Measurements from ENCODE around the gene SHROOM1. TPM values are rescaled to one million over a fixed set of nuclear protein-coding genes. Genes with fewer than 3 reads are reported as not detected.

The SHROOM1 gene
- total RNA-seq, 1 experiment from 2014 or later = 1.6 TPM

DNA sequence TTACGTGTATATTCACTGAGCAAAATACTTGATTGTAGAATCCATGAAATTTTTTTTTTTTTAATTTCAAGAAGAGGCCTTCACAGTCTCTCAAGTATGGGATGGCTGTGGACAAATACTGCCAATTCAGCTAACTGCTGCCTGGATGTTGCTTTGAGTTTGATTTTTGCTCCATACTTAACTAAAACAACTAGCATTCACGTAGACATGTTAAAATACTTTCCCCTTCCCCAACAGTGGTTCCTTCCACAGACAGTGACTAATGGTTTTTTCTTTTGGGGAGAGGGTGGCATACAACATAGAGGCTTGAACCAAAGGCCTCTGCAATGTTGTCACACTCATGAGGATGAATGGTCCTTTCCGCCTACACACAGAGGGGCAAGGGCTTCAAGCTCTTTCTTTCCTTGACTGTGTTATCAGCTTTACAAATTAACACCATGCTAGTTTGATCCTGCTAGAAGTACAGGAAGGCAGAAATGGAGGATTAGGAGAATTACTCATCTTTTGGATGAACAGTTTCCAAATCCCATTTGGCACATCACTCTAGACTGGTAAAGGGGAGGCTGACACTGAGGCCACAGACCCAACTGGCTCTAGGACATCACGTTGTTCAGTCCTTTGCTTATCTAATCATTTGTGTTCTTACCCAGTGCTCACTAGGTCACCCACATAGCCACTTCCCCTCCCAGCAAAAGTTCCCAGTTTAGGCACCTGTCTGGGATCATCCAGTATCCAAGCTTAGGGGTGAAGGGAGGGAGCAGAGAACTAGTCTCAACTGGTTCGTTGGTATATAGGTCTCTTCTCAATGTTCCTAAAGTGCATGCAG lies 41.2 kb upstream of the SHROOM1 start:
- H3K4me3 ChIP-seq (ENCODE audit: low read length) = no peak overlapping the region
- DNase-seq = no peak
- no peak overlapping the region for H2AFZ ChIP-seq (ENCODE audit: low read length)
- no peak overlapping the region for H3K27ac ChIP-seq (ENCODE audit: low read length)
- H3K9me2 ChIP-seq (replicated peaks; ENCODE audit: insufficient read depth, low read length) = no peaks in the 10 kb centered on the region
- no peak overlapping the region for H3K4me2 ChIP-seq (ENCODE audit: low read depth, low read length, poor library complexity, severe bottlenecking)
- H4K20me1 ChIP-seq (ENCODE audit: insufficient read depth, low read depth, low read length) = no peaks in the 10 kb centered on the region
- peaks cover 22% of the 10 kb centered on the region for H3K79me2 ChIP-seq (ENCODE audit: low read length)
- H3K4me1 ChIP-seq (ENCODE audit: low read length) = peaks cover 13% of the 10 kb centered on the region
- no peaks in the 10 kb centered on the region for H3K9me3 ChIP-seq (ENCODE audit: low read length)
- no peaks in the 10 kb centered on the region for H3K27me3 ChIP-seq (ENCODE audit: low read length)
- peaks cover 31% of the 10 kb centered on the region; the same call in 1 of the 2 replicates for H3K36me3 ChIP-seq (ENCODE audit: insufficient read depth, low read length)
- H3K9ac ChIP-seq (ENCODE audit: low read length) = no peak overlapping the region

DNA sequence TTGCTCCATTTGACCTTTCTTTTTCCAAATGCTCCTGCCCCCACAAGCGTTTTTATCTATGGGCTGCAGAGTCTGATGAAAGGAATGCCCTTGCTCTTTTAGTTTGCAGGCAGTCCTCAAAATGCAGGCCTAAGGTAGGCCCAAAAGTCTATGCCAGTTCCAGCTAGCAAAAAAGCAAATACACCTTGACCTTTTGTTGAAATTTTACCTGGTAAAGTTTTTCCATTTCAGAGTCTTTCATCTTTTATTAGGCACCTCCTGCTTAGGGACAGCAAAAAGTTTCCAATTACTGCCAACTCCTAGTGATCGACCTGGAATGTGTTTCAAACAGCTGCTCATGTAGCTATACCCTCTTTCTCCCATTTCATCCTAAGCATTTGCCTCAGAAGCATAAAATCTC lies 40.4 kb upstream of the SHROOM1 start:
- DNase-seq = no peak
- Histone ChIP-seq H3K27ac (ENCODE audit: low read length) (no peak overlapping the region), H3K9me2 (replicated peaks; ENCODE audit: insufficient read depth, low read length) (no peaks in the 10 kb centered on the region)

GRCh38 chr5:132868754-132869153 lies 38.3 kb upstream of the SHROOM1 start:
- Histone ChIP-seq H3K79me2 (ENCODE audit: low read length) (peaks cover 25% of the 10 kb centered on the region), H2AFZ (ENCODE audit: low read length) (no peak overlapping the region), H3K4me2 (ENCODE audit: low read depth, low read length, poor library complexity, severe bottlenecking) (no peak overlapping the region), H3K9ac (ENCODE audit: low read length) (no peak overlapping the region), H3K36me3 (ENCODE audit: insufficient read depth, low read length) (peaks cover 22% of the 10 kb centered on the region; the same call in 1 of the 2 replicates), H3K27ac (ENCODE audit: low read length) (no peak overlapping the region), H3K9me2 (replicated peaks; ENCODE audit: insufficient read depth, low read length) (no peaks in the 10 kb centered on the region), H4K20me1 (ENCODE audit: insufficient read depth, low read depth, low read length) (no peaks in the 10 kb centered on the region), H3K27me3 (ENCODE audit: low read length) (no peaks in the 10 kb centered on the region), H3K9me3 (ENCODE audit: low read length) (no peaks in the 10 kb centered on the region), H3K4me1 (ENCODE audit: low read length) (peaks cover 21% of the 10 kb centered on the region), H3K4me3 (ENCODE audit: low read length) (no peak overlapping the region)
- DNase-seq = no peak

More for the DNA sequence above, 40.4 kb upstream of the SHROOM1 start:
- H4K20me1 ChIP-seq (ENCODE audit: insufficient read depth, low read depth, low read length) = no peaks in the 10 kb centered on the region
- H3K9ac ChIP-seq (ENCODE audit: low read length) = no peak overlapping the region
- no peaks in the 10 kb centered on the region for H3K9me3 ChIP-seq (ENCODE audit: low read length)
- no peak overlapping the region for H3K4me3 ChIP-seq (ENCODE audit: low read length)
- H3K4me2 ChIP-seq (ENCODE audit: low read depth, low read length, poor library complexity, severe bottlenecking) = no peak overlapping the region
- H3K36me3 ChIP-seq (ENCODE audit: insufficient read depth, low read length) = peaks cover 31% of the 10 kb centered on the region; the same call in 1 of the 2 replicates
- H3K4me1 ChIP-seq (ENCODE audit: low read length) = peaks cover 16% of the 10 kb centered on the region
- peaks cover 25% of the 10 kb centered on the region for H3K79me2 ChIP-seq (ENCODE audit: low read length)
- H2AFZ ChIP-seq (ENCODE audit: low read length) = no peak overlapping the region
- no peaks in the 10 kb centered on the region for H3K27me3 ChIP-seq (ENCODE audit: low read length)

DNA sequence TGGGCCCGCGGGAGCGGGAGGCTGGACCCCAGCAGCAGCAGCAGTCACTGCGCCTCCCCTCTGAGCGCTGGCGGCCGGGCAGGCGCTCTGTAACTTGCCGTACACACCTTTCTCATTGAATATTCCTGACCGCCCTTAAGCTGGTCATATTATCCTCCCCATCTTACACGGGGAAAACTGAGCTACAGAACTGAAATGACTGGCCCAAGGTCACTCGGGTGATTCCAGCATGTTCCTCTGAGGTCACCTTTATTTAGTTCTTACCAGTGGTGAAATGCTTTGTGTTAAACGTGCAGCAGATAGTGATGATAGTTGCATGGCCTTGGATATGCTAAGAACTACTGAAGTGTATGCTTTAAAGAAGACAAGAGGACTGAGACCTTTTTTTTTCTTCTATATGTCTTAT lies 36.6 kb upstream of the SHROOM1 start:
- Histone ChIP-seq H3K9me3 (ENCODE audit: low read length) (no peaks in the 10 kb centered on the region), H3K4me3 (ENCODE audit: low read length) (peak overlapping the region; percentile 87), H2AFZ (ENCODE audit: low read length) (no peak overlapping the region), H3K4me2 (ENCODE audit: low read depth, low read length, poor library complexity, severe bottlenecking) (peak overlapping the region; percentile 86), H3K27ac (ENCODE audit: low read length) (peak overlapping the region; percentile 4; the same call in 1 of the 2 replicates), H3K79me2 (ENCODE audit: low read length) (peaks cover 25% of the 10 kb centered on the region), H4K20me1 (ENCODE audit: insufficient read depth, low read depth, low read length) (no peaks in the 10 kb centered on the region), H3K9me2 (replicated peaks; ENCODE audit: insufficient read depth, low read length) (no peaks in the 10 kb centered on the region), H3K36me3 (ENCODE audit: insufficient read depth, low read length) (peaks cover 18% of the 10 kb centered on the region; the same call in 1 of the 2 replicates), H3K9ac (ENCODE audit: low read length) (peak overlapping the region; percentile 88), H3K27me3 (ENCODE audit: low read length) (no peaks in the 10 kb centered on the region), H3K4me1 (ENCODE audit: low read length) (peaks cover 21% of the 10 kb centered on the region)
- no peak for DNase-seq

DNA sequence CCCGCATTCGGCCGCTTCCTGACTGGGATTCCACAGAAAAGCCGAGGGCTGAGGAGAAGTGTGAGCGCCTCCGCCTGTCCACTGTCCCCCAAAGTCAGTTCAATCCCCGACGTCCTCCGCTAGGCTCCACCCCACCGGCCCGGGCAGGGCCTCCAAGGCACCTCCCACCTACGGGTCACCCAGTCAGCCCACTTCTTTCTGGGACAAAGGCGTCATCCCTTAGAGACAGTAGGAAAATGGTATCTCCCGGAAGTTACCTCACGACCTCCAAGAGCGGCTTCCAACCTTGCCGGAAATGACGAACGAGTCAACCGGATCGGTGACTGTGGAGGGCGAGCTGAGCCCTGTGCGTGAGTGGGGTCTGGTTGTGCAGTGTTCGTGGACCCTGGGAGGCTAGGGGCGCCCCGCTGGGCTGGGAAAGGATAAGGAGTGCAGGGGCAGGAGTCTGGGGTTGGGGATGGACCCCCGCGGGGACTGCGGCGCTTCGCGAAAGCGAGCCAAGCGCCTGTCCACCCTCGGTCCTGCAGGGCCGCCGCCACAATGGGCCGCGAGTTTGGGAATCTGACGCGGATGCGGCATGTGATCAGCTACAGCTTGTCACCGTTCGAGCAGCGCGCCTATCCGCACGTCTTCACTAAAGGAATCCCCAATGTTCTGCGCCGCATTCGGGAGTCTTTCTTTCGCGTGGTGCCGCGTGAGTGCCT lies 36.0 kb upstream of the SHROOM1 start, which contains the start of the genes GDF9 and UQCRQ:
GDF9 (minus strand) TSS at position 128 of the 704 bp plus-strand sequence. CDS start 1,936 bp downstream, outside the sequence.
UQCRQ (plus strand) TSS at position 301 of the 704 bp plus-strand sequence; CDS start at position 541, 240 bp downstream.
- DNase-seq = peak; percentile 99
- Histone ChIP-seq H3K4me1 (ENCODE audit: low read length) (peaks cover 21% of the 10 kb centered on the region), H3K9ac (ENCODE audit: low read length) (peak within 1 kb of the TSS; percentile 88), H3K4me3 (ENCODE audit: low read length) (peak within 1 kb of the TSS; percentile 87), H3K79me2 (ENCODE audit: low read length) (peaks cover 25% of the 10 kb centered on the region), H3K27me3 (ENCODE audit: low read length) (no peaks in the 10 kb centered on the region), H3K4me2 (ENCODE audit: low read depth, low read length, poor library complexity, severe bottlenecking) (peak within 1 kb of the TSS; percentile 86), H3K36me3 (ENCODE audit: insufficient read depth, low read length) (peaks cover 18% of the 10 kb centered on the region; the same call in 1 of the 2 replicates), H2AFZ (ENCODE audit: low read length) (peak within 1 kb of the TSS; percentile 58; the same call in 1 of the 2 replicates), H3K9me3 (ENCODE audit: low read length) (no peaks in the 10 kb centered on the region), H3K27ac (ENCODE audit: low read length) (peak within 1 kb of the TSS; percentile 4; the same call in 1 of the 2 replicates), H4K20me1 (ENCODE audit: insufficient read depth, low read depth, low read length) (no peaks in the 10 kb centered on the region), H3K9me2 (replicated peaks; ENCODE audit: insufficient read depth, low read length) (no peaks in the 10 kb centered on the region)

DNA sequence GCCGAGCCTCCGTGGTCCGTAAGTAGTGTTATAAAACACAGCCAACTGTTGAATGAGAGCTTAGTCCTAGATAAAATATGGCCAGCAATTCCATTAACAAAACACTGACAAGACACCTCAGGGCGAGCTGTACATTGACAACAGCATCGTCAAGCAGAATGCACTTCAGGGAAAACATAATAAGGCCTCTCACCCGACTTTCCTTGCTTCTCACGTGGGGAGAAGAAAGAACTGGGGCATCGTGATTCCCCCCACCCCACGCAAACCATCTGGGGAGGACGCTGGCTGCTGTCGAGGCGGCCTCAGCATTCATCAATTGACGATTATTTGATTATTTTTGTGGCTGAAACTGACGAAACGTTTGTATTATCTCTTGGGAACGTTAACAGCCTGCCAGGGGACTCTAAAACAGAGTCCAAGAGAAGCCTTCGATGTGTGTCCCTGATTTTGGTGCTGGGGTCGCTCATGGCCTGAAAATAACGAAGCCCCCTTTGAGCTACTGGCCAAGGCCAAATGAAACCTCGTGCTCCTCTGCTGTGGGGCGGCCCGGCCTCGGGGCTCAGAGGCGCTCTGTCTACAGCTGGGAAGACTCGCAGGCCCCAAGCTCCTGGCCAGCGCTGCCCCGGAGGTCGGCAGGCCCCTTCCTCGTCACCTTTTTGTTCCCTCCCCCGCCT lies 35.4 kb upstream of the SHROOM1 start:
- H3K9me2 ChIP-seq (replicated peaks; ENCODE audit: insufficient read depth, low read length) = no peaks in the 10 kb centered on the region
- H3K79me2 ChIP-seq (ENCODE audit: low read length) = peaks cover 25% of the 10 kb centered on the region
- H2AFZ ChIP-seq (ENCODE audit: low read length) = peak overlapping the region; percentile 58; the same call in 1 of the 2 replicates

DNA sequence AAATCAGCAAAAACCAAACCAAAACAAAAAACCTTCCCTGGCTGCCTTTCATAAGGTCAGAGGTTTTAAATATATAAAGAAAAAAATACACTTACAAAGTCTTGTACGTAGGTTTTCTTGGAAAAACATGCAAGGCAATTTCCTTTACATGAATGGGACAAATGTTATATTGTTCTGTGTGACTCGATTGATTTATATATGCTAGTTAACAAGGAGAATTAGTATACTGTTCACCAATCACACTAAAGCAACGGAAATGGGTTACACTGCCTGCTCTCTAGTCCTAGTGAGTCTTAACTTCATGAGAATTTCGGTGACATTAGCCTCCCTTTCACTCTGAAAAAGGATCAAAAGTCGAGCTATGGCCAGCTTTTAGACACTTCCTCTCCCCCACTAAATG lies 30.3 kb upstream of the SHROOM1 start:
- H3K27me3 ChIP-seq (ENCODE audit: low read length) = no peaks in the 10 kb centered on the region
- H3K27ac ChIP-seq (ENCODE audit: low read length) = no peak overlapping the region
- H3K9me3 ChIP-seq (ENCODE audit: low read length) = no peaks in the 10 kb centered on the region
- no peaks in the 10 kb centered on the region for H3K9me2 ChIP-seq (replicated peaks; ENCODE audit: insufficient read depth, low read length)
- H3K36me3 ChIP-seq (ENCODE audit: insufficient read depth, low read length) = no peaks in the 10 kb centered on the region
- H2AFZ ChIP-seq (ENCODE audit: low read length) = no peak overlapping the region
- H3K4me1 ChIP-seq (ENCODE audit: low read length) = peaks cover 10% of the 10 kb centered on the region
- H3K4me2 ChIP-seq (ENCODE audit: low read depth, low read length, poor library complexity, severe bottlenecking) = no peak overlapping the region
- H3K79me2 ChIP-seq (ENCODE audit: low read length) = no peaks in the 10 kb centered on the region
- H3K9ac ChIP-seq (ENCODE audit: low read length) = no peak overlapping the region
- H3K4me3 ChIP-seq (ENCODE audit: low read length) = no peak overlapping the region
- DNase-seq = no peak
- H4K20me1 ChIP-seq (ENCODE audit: insufficient read depth, low read depth, low read length) = no peaks in the 10 kb centered on the region

More for the DNA sequence above, 35.4 kb upstream of the SHROOM1 start:
- DNase-seq = no peak
- no peaks in the 10 kb centered on the region for H3K9me3 ChIP-seq (ENCODE audit: low read length)
- H3K4me2 ChIP-seq (ENCODE audit: low read depth, low read length, poor library complexity, severe bottlenecking) = peak overlapping the region; percentile 86
- H3K27ac ChIP-seq (ENCODE audit: low read length) = no peak overlapping the region
- H3K4me3 ChIP-seq (ENCODE audit: low read length) = peak overlapping the region; percentile 87
- H3K27me3 ChIP-seq (ENCODE audit: low read length) = no peaks in the 10 kb centered on the region
- peaks cover 21% of the 10 kb centered on the region for H3K4me1 ChIP-seq (ENCODE audit: low read length)
- H4K20me1 ChIP-seq (ENCODE audit: insufficient read depth, low read depth, low read length) = no peaks in the 10 kb centered on the region
- peaks cover 16% of the 10 kb centered on the region; the same call in 1 of the 2 replicates for H3K36me3 ChIP-seq (ENCODE audit: insufficient read depth, low read length)
- peak overlapping the region; percentile 88 for H3K9ac ChIP-seq (ENCODE audit: low read length)
